NT2/D1 (cell line): ENCODE data around the gene OLIG1.

Experiments used
- SUZ12 ChIP-seq: IDR thresholded peaks from 2 replicates; pipeline ENCODE4 v1.6.1; 2011; ENCODE audit not compliant: insufficient read length, insufficient read depth; ENCODE audit errors: extremely low read depth
- YY1 ChIP-seq: IDR thresholded peaks from 2 replicates; pipeline ENCODE4 v1.6.1; 2011; ENCODE audit not compliant: insufficient read length, insufficient read depth

- TF ChIP-seq YY1, result no peak
- TF ChIP-seq SUZ12, result no peak
Measured at GRCh38 chr21:33029385-33029921, 40.5 kb upstream of the OLIG1 start.
